Keratinocyte (primary cell): ENCODE data around the gene RNF112. TPM values are rescaled to one million over a fixed set of nuclear protein-coding genes. Genes with fewer than 3 reads are reported as not detected.
A peak's percentile ranks its signal among the peaks of the same experiment; 100 is the strongest.
"Not testable (repeated sequence)": the region's sequence is repeated elsewhere in the genome, so short reads cannot be mapped to it uniquely, and the experiment has no call there.

Source experiments
- DNase-seq: peaks from one replicate; pipeline ENCODE4 v3.0.0-alpha.2; 2011; ENCODE audit warnings: low read depth, missing footprints, low spot score
- FAIRE-seq: peaks from 2 replicates; lab custom pipeline; 2011; peaks lifted over from hg19 to GRCh38; lab: Jason Lieb, UNC
- H2AFZ ChIP-seq: 2 replicates; pipeline ENCODE4 v1.6.0; 2012; ENCODE audit warnings: low read length, control low read depth, inconsistent platforms; ENCODE audit not compliant: control insufficient read depth
- H3K27ac ChIP-seq: 2 replicates; pipeline ENCODE4 v1.5.1; 2011; ENCODE audit warnings: low read length; ENCODE audit not compliant: control insufficient read depth, insufficient read depth
- H3K27me3 ChIP-seq: 3 replicates; pipeline ENCODE4 v1.6.0; 2011; ENCODE audit warnings: low read length; ENCODE audit not compliant: control insufficient read depth, insufficient read depth; ENCODE audit errors: extremely low read depth
- H3K36me3 ChIP-seq, 2 experiments: 2 replicates in 1 of 2; 3 replicates in 1 of 2; pipeline ENCODE4 v1.5.1; 2011; ENCODE audit warnings: low read length in 2 of 2, mild to moderate bottlenecking in 1 of 2; ENCODE audit not compliant: control insufficient read depth in 2 of 2, insufficient read depth in 2 of 2; ENCODE audit errors: extremely low read depth in 1 of 2
- H3K4me1 ChIP-seq: 3 replicates; pipeline ENCODE4 v1.5.1; 2011; ENCODE audit warnings: low read length; ENCODE audit not compliant: control insufficient read depth, insufficient read depth; ENCODE audit errors: extremely low read depth
- H3K4me2 ChIP-seq: 3 replicates; pipeline ENCODE4 v1.6.0; 2011; ENCODE audit warnings: low read depth, low read length; ENCODE audit not compliant: control insufficient read depth, insufficient read depth; ENCODE audit errors: extremely low read depth
- H3K4me3 ChIP-seq, 3 experiments: fragments of 200-600 bp in 1 of 3; sonication (generic) in 1 of 3; 2 replicates in 2 of 3; 3 replicates in 1 of 3; pipeline ENCODE4 v1.5.1; 2011 to 2016; ENCODE audit warnings: low read length in 3 of 3, mild to moderate bottlenecking in 3 of 3, control low read depth in 2 of 3, inconsistent platforms in 1 of 3, low read depth in 1 of 3, mixed read lengths in 1 of 3, mixed run types in 1 of 3, moderate library complexity in 1 of 3; ENCODE audit not compliant: control insufficient read depth in 2 of 3, insufficient read depth in 2 of 3; ENCODE audit errors: extremely low read depth in 1 of 3
- H3K79me2 ChIP-seq: 2 replicates; pipeline ENCODE4 v1.6.0; 2012; ENCODE audit warnings: low read length; ENCODE audit not compliant: control insufficient read depth, insufficient read depth
- H3K9ac ChIP-seq: 3 replicates; pipeline ENCODE4 v1.6.0; 2011; ENCODE audit warnings: low read length; ENCODE audit not compliant: control insufficient read depth, insufficient read depth; ENCODE audit errors: extremely low read depth
- H3K9me1 ChIP-seq: 3 replicates; pipeline ENCODE4 v1.6.0; 2011; ENCODE audit warnings: low read length; ENCODE audit not compliant: control insufficient read depth, insufficient read depth; ENCODE audit errors: extremely low read depth
- H3K9me3 ChIP-seq: 2 replicates; pipeline ENCODE4 v1.5.1; 2012; ENCODE audit warnings: low read depth, low read length; ENCODE audit not compliant: control insufficient read depth
- H4K20me1 ChIP-seq: 3 replicates; pipeline ENCODE4 v1.6.0; 2011; ENCODE audit warnings: low read length; ENCODE audit not compliant: control insufficient read depth, insufficient read depth; ENCODE audit errors: extremely low read depth
- CTCF ChIP-seq, 3 experiments: IDR thresholded peaks in 1 of 3; conservative IDR thresholded peaks in 1 of 3; optimal IDR thresholded peaks in 1 of 3; 2 replicates in 2 of 3; 3 replicates in 1 of 3; pipeline versions ENCODE3 to v1.5.1; 2011; ENCODE audit warnings: low read length in 3 of 3, mild to moderate bottlenecking in 3 of 3, moderate library complexity in 2 of 3, control low read depth in 1 of 3, inconsistent platforms in 1 of 3; ENCODE audit not compliant: insufficient read depth in 2 of 3; ENCODE audit errors: extremely low read depth in 1 of 3
- EZH2 ChIP-seq: IDR thresholded peaks from one replicate; pipeline ENCODE4 v1.6.1; 2012; ENCODE audit warnings: inconsistent platforms, mild to moderate bottlenecking, low read length, moderate library complexity
- dilution Hi-C: fragments of 300-500 bp; cut with MboI; formaldehyde crosslinking; loops from one replicate; pipeline ENCODE4 v1.7.0; 2020; ENCODE audit warnings: low sequenced_read_pairs; ENCODE audit not compliant: extremely low pct_ligation_motif_present
- polyA plus RNA-seq, 5 experiments: library from polyadenylated mRNA; depleted of rRNA in 3 of 5; stranded (reverse) in 3 of 5; stranded (forward) in 1 of 5; unstranded in 1 of 5; fragments of >200 nt; gene quantifications; 1 replicate in 1 of 5; 2 replicates in 3 of 5; 3 replicates in 1 of 5; pipeline versions ENCODE4 v1.2.1 to v1.2.3, GENCODE V29; 2011 to 2012; ENCODE audit warnings: missing spikeins in 2 of 5, low read depth in 1 of 5, low replicate concordance in 1 of 5

The RNF112 gene
- polyA plus RNA-seq, 1 donor (not counting 4 experiments of a cell fraction or from before 2014, with no cell fraction given): 0.05 TPM

- TF ChIP-seq EZH2 (no peak), CTCF (optimal IDR thresholded peaks at IDR 0.05 in 1 of 3, IDR thresholded peaks at IDR 0.05 in 1 of 3, conservative IDR thresholded peaks at IDR 0.05 in 1 of 3; ENCODE audit: extremely low read depth in 1 of 3, insufficient read depth in 2 of 3, low read length in 3 of 3) (no peak)
Measured at GRCh38 chr17:19445105-19445504, 34.1 kb downstream of the RNF112 start.

GRCh38 chr17:19446577-19446976 is 35.5 kb downstream of the RNF112 start:
- H3K9me1 ChIP-seq, H2AFZ ChIP-seq, H3K36me3 ChIP-seq, H3K4me3 ChIP-seq, H3K27me3 ChIP-seq, H4K20me1 ChIP-seq, H3K9ac ChIP-seq, H3K79me2 ChIP-seq, FAIRE-seq, dilution Hi-C loops, DNase-seq, H3K27ac ChIP-seq, H3K4me1 ChIP-seq, H3K9me3 ChIP-seq: not testable (repeated sequence)
- peak overlapping the region; percentile 32 for H3K4me2 ChIP-seq

More at GRCh38 chr17:19445105-19445504, 34.1 kb downstream of the RNF112 start:
- Histone ChIP-seq H3K9me3 (peaks cover 2% of the 10 kb centered on the region), H3K27ac (no peak overlapping the region), H4K20me1 (no peaks in the 10 kb centered on the region), H3K79me2 (no peaks in the 10 kb centered on the region), H3K4me3 (no peak overlapping the region), H3K9me1 (no peaks in the 10 kb centered on the region), H3K4me1 (peaks cover 3% of the 10 kb centered on the region), H2AFZ (no peak overlapping the region), H3K9ac (no peak overlapping the region), H3K27me3 (no peaks in the 10 kb centered on the region), H3K36me3 (no peaks in the 10 kb centered on the region), H3K4me2 (no peak overlapping the region)
- dilution Hi-C loops: no loop called here
- FAIRE-seq (no peak), DNase-seq (no peak)

GRCh38 chr17:19447085-19447583 is 36.1 kb downstream of the RNF112 start:
- Histone ChIP-seq H3K4me3 (no peak overlapping the region), H4K20me1 (no peaks in the 10 kb centered on the region), H3K9me1 (no peaks in the 10 kb centered on the region), H3K4me1 (peaks cover 3% of the 10 kb centered on the region), H3K4me2 (peak overlapping the region; percentile 32), H3K27me3 (no peaks in the 10 kb centered on the region), H3K9me3 (peaks cover 2% of the 10 kb centered on the region), H3K36me3 (no peaks in the 10 kb centered on the region), H3K79me2 (no peaks in the 10 kb centered on the region), H3K9ac (no peak overlapping the region), H3K27ac (no peak overlapping the region), H2AFZ (peak overlapping the region; percentile 63)
- no peak for TF ChIP-seq EZH2
- TF ChIP-seq CTCF (optimal IDR thresholded peaks at IDR 0.05 in 1 of 3, IDR thresholded peaks at IDR 0.05 in 1 of 3, conservative IDR thresholded peaks at IDR 0.05 in 1 of 3; ENCODE audit: extremely low read depth in 1 of 3, insufficient read depth in 2 of 3, low read length in 3 of 3): peak; percentile 68 to 91 (median 82)
- FAIRE-seq (peak; percentile 89), DNase-seq (no peak)
- dilution Hi-C loops: no loop called here
